Hematopoietic multipotent progenitor cell (in vitro differentiated cells): ENCODE results near the gene CCDC185. TPM values are rescaled to one million over a fixed set of nuclear protein-coding genes. Genes with fewer than 3 reads are reported as not detected.

Source experiments
- DNase-seq, 3 donors: peaks; one replicate each; pipeline ENCODE4 v3.0.0-alpha.2; 2011 to 2015; ENCODE audit warnings: low read depth in 2 of 3, low spot score in 2 of 3
- total RNA-seq: library from RNA; depleted of rRNA; stranded (reverse); fragments of >200 nt; gene quantifications from one replicate; pipeline ENCODE4 v1.2.3, GENCODE V29; 2012

Gene CCDC185
- not detected for total RNA-seq

DNA sequence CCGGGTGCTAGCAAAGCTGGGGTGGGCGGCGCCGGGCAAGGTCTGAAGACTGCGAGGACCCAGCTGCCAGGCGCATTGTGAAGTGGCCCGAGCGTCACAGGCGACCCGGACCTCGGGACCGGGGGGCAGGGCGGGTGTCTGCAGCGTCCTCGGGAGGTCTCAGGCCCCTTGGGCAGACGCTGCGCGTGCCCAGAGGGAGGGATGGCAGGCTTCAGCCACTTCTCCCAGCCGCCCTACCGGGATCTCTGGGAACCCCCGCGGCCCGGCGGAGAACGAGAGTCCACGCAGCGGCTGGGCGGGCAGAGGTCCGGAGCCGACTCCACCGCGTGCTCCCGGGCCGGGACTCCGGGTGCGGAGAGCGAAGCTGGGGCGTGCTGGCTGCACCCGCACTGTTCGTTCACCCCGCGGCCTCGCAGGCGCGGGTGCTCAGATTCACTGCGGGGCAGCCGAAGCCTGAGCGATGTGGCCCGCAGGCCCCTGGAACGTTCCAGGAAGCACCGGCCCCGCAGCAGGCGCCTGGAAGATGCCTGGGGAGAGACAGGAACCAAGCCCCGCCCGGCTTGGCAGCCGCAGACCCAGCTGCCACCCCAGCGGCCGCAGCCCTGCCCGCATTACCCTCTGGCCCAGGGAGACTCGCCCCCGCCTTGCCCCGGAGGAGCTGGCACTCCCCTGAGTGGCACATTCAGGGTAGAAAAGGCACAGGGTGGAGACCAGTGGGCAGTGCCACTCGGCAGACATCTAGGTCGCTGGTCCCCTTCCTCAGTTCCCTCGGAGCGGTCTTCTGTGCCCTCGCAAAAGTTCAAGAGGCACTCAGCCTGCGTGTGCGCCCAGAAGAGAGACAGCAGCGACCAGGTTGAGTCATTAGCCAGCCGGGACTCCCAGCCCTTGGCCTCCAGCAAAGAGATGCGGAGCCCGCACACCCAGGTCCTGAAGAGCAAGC lies at the start of gene CCDC185:
Gene CCDC185, plus strand, starts transcription at position 141 of the 940 bp plus-strand sequence. Its CDS starts 61 bp downstream, at position 202.
- no peak for DNase-seq

DNA sequence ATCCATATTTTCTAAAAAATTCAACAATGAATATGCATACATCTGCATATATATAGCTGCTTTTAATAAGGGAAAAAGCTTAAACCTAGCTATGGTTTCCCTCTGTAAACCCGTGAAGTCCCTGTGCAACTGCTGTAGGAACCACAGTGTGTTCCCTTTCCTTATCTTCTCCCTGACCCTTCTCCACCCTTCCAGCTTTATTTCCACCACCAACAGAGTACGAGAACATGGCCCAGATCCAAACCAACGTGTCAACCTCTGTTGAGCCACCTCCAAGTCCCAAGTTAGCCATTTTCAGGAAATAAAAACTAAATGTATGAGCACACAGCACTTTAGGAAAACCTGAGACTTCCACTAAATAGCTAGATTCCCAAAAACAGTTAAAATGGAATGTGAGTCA lies 49.5 kb upstream of the CCDC185 start:
- no peak for DNase-seq

DNA sequence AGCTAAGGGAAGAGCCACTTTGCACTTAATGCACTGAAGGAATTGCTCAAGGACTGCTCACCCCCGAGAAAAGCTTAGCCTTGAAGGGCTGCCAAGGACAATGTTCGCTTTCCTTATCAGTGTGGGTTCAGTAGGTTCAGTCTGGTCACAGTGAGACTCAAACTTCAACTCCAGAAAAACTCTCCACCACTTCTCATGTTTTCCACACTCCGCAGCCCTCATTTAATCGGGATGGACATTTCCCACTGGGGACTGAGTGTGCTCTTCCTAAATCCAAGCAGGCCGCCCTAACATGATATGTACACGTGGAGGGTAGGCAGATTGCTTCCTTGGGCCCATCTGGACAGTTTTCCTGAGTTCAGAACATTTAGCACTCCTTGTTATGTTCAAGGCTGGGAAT lies 48.7 kb upstream of the CCDC185 start:
- no peak for DNase-seq

DNA sequence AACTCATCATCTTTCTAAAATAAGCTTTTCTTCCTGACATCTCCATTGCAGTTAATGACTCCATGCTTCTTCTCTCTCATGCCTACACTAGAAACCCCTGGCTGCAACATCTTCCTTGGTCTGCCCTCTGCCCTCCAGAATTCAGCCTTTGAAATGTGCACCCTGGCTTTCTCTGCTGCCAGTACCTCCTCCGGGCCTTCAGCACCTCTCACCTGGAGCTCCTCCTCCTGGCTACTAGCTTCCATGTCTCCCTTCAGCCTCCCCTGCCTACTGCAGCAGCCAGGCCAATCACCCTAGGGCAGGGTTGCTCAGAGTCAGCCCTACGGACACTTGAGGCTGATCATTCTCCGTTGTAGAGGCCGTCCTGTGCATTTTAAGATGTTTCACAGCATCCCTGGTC lies 47.5 kb upstream of the CCDC185 start:
- no peak for DNase-seq

DNA sequence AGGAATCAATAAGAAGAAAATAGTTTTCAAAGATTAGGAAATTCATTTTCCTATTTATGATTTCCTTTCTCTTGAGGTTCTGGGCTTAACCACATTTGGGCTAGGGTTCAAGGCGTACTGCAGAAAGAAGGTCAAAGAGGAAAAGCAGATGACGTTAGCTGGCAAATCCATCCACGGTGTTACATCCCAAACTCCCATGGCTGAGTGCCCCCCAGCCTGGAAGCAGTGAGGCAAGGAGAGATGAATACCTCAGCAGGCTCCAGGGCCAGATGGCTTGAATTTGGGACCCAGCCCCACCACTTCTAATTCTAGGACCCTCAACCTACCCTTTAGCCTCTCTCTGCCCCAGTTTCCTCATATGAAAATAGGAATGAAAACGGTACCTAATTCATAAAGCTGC lies 46.9 kb upstream of the CCDC185 start:
- DNase-seq: no peak

DNA sequence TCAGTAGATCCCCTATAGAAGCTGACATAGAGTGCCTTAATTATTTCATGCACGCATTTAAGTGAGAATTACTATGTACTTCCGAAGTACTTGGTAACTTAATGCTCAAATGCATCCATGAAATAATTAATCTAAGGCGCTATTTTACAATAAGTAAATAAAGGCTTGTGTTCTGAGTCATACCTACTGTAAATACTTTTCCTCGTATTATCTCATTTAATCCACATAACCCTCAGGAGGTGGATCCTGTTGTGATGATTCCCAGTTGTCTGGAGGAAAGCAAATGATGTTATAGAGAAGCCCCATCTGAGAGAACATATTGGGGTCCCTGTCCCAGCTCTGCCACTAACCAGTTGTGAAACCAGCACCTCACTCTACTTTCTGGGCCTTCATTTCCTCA lies 45.6 kb upstream of the CCDC185 start:
- DNase-seq: no peak

GRCh38 chr1:223348439-223348838 lies 44.8 kb upstream of the CCDC185 start:
- no peak for DNase-seq

GRCh38 chr1:223349241-223349640 lies 44.0 kb upstream of the CCDC185 start:
- DNase-seq: no peak

GRCh38 chr1:223350361-223350908 lies 42.8 kb upstream of the CCDC185 start:
- DNase-seq: no peak

GRCh38 chr1:223352944-223353343 lies 40.3 kb upstream of the CCDC185 start:
- no peak for DNase-seq

DNA sequence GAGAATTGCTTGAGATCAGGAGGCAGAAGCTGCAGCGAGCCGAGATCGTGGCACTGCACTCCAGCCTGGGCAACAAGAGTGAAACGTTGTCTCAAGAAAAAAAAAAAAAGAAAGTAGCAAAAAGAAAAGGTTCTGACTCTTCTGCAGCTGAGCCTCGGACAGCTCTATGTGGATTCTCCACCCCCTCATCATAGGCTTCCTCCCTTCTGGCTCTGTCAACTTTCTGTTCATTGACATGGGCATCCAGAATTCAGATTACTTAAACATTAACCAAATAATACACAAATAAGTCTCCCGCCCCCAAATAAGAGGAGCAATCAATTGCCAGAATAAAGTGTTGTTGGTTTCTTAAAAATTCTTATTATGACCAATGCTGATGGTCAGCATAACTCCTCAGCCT lies 39.3 kb upstream of the CCDC185 start:
- no peak for DNase-seq

DNA sequence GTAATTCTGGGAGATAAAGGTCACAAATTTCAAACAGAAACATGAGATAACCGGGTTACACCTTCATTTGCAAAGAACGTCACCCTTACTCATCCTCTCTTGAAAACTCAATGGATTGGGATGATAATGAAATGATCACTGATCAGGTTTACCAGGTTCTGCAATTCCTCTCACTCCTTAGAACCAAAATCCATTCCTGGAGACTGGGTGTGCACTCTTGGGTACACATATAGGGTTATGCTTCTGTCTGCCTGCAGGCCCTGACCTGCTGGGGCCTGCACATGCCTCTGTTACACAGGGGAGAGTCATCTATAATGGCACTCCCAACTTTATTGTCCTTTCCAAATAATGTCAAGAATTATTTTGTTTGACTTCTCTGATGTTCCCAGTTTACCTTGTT lies 37.5 kb upstream of the CCDC185 start:
- DNase-seq: no peak

- peak in 1 of 3 donors; percentile 7 for DNase-seq
Measured at GRCh38 chr1:223358826-223359225, 34.4 kb upstream of the CCDC185 start.

DNA sequence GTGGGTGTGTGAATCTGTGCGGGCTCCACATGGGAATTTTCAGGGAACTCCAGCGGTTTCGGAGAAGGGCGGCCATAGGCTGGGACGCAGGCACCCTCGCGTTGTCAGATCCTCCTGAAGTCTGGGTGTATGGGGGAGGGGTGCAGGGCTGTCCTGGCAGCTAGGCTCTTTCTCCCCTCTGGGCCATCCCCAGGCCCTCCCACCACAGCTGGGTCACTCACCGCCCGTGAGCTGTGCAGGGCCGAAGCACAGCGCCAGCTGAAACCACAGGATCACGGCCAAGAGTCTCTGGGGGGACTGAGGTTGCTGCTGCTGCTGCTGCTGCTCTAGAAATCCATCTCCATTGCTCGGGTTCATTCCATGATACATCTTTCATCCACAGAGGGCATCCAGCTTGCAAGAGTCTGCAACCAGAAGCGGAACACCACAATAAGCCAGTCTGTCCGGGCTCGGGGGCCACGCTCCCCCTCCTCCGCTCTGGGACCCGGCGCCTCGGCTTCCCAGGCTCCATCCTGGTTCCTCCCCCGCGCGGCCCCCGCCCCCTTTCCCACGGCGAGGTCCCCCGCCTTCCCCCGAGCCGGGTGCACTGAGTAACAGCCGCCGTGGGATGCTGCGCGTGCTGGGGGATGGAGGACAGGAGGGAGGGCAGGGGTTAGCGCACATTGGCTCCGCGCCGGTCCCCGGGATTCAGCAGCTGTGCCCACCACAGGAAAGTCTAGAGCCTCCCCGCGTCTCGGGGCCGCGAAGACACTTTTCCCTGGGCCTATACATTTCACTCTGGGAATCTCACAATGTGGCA lies 30.0 kb upstream of the CCDC185 start:
- DNase-seq: peak in 2 of 3 donors; percentile 9 to 27

- peak; percentile 46 to 59 (median 51) for DNase-seq
Measured at GRCh38 chr1:223363856-223364684, 29.1 kb upstream of the CCDC185 start, which contains the start of gene SUSD4. SUSD4 (minus strand) TSS chr1:223364176; CDS start chr1:223363425, 751 bp downstream.

- peak in 2 of 3 donors; percentile 26 for DNase-seq
Measured at GRCh38 chr1:223364685-223365382, 28.4 kb upstream of the CCDC185 start.

DNA sequence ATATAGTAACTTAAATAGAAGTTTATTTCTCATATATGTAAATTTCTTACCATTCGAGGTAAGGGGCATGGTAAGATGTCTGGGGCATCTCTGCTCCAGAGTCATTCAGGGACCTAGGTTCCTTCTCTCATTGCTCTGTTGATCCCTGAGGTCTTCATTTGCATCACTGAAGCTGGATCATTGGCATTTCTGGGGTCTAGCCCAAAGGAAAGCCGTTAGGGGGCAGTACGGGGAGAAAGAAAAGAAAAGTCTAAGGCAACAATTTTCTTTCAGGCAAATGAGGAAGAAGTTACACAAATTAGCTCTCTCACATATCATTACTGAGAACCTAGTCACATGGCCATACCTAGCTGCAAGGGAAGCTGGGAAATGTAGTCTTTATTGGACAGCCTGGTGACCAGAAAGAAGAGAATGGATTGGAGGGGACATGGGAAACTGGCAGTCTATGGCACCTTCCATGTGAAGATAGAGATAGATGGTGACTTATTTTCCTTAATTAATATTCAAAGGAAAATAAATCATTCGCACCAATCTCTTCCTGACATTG lies 19.1 kb upstream of the CCDC185 start:
- no peak for DNase-seq

DNA sequence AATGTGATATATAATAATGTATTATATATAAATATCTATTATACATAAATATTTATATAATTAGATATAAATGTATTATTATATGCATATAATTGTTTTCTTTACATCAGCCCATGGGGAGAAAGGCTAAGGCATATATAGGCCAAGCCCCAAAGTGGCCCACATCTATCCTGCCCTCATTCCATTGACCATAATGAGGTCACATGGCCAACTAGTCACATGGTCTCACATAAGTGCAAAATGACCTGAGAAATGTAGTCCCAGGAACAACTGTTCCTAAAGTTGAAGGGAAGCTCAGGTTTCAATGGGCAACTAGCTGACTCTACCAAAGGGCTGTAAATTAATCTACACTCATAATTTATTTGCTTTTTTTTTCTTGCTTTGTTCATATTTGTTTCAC lies 14.5 kb upstream of the CCDC185 start:
- DNase-seq: no peak

- DNase-seq: no peak
Measured at GRCh38 chr1:223386013-223386412, 7.2 kb upstream of the CCDC185 start.
